Astrocyte (in vitro differentiated cells and primary cell): ENCODE measurements around the gene RALB. TPM values are rescaled to one million over a fixed set of nuclear protein-coding genes. Genes with fewer than 3 reads are reported as not detected.

Source experiments
- DNase-seq: peaks from one replicate; pipeline ENCODE4 v3.0.0-alpha.2; 2010; ENCODE audit warnings: low read depth
- FAIRE-seq: peaks from 2 replicates; lab custom pipeline; 2011; peaks lifted over from hg19 to GRCh38; lab: Jason Lieb, UNC
- H2AFZ ChIP-seq: 2 replicates; pipeline ENCODE4 v1.6.0; 2012; ENCODE audit warnings: low read depth, low read length, inconsistent platforms
- H3K27ac ChIP-seq: 2 replicates; pipeline ENCODE4 v1.5.1; 2011; ENCODE audit warnings: low read depth, low read length, inconsistent platforms
- H3K27me3 ChIP-seq: 2 replicates; pipeline ENCODE4 v1.6.0; 2011; ENCODE audit warnings: low read length, inconsistent platforms; ENCODE audit not compliant: insufficient read depth
- H3K36me3 ChIP-seq: 2 replicates; pipeline ENCODE4 v1.5.1; 2011; ENCODE audit warnings: low read length, inconsistent platforms; ENCODE audit not compliant: insufficient read depth
- H3K4me1 ChIP-seq: 2 replicates; pipeline ENCODE4 v1.5.1; 2011; ENCODE audit warnings: low read length, inconsistent platforms; ENCODE audit not compliant: insufficient read depth
- H3K4me2 ChIP-seq: 2 replicates; pipeline ENCODE4 v1.6.0; 2012; ENCODE audit warnings: low read length, inconsistent platforms
- H3K4me3 ChIP-seq: 2 replicates; pipeline ENCODE4 v1.5.1; 2011; ENCODE audit warnings: low read depth, mild to moderate bottlenecking, low read length, inconsistent platforms; ENCODE audit not compliant: insufficient read depth
- H3K79me2 ChIP-seq: 2 replicates; pipeline ENCODE4 v1.6.0; 2012; ENCODE audit warnings: mild to moderate bottlenecking, low read length, inconsistent platforms; ENCODE audit not compliant: insufficient read depth
- H3K9ac ChIP-seq: 2 replicates; pipeline ENCODE4 v1.6.0; 2012; ENCODE audit warnings: mild to moderate bottlenecking, low read length, inconsistent platforms
- H3K9me3 ChIP-seq: 2 replicates; pipeline ENCODE4 v1.5.1; 2012; ENCODE audit warnings: low read depth, mild to moderate bottlenecking, low read length, inconsistent platforms; ENCODE audit not compliant: insufficient read depth
- H4K20me1 ChIP-seq: 2 replicates; pipeline ENCODE4 v1.6.0; 2012; ENCODE audit warnings: low read length, inconsistent platforms; ENCODE audit not compliant: insufficient read depth
- H3K27ac Mint-ChIP-seq: one replicate; pipeline ENCODE4 v1.8.0; 2021; ENCODE audit warnings: mild to moderate bottlenecking, mixed read lengths; ENCODE audit not compliant: unreplicated experiment
- H3K27me3 Mint-ChIP-seq: one replicate; pipeline ENCODE4 v1.8.0; 2021; ENCODE audit warnings: low read depth, mixed read lengths; ENCODE audit not compliant: unreplicated experiment
- H3K36me3 Mint-ChIP-seq: one replicate; pipeline ENCODE4 v1.8.0; 2021; ENCODE audit warnings: low read depth, mixed read lengths; ENCODE audit not compliant: unreplicated experiment
- H3K4me1 Mint-ChIP-seq: one replicate; pipeline ENCODE4 v1.8.0; 2021; ENCODE audit warnings: low read depth, mixed read lengths; ENCODE audit not compliant: unreplicated experiment
- H3K4me3 Mint-ChIP-seq: one replicate; pipeline ENCODE4 v1.8.0; 2021; ENCODE audit warnings: mild to moderate bottlenecking, moderate library complexity, mixed read lengths; ENCODE audit not compliant: unreplicated experiment
- H3K9me3 Mint-ChIP-seq: one replicate; pipeline ENCODE4 v1.8.0; 2021; ENCODE audit warnings: mild to moderate bottlenecking, mixed read lengths; ENCODE audit not compliant: unreplicated experiment
- EZH2 ChIP-seq: IDR thresholded peaks from 2 replicates; pipeline ENCODE4 v1.6.1; 2012; ENCODE audit warnings: mild to moderate bottlenecking, low read length, inconsistent platforms; ENCODE audit not compliant: insufficient read depth
- total RNA-seq: library from RNA; stranded (reverse); gene quantifications from 2 replicates; pipeline ENCODE4 v1.2.1, GENCODE V29; 2021
- TF ChIP-seq, protein P1 (sequence below): IDR thresholded peaks from 2 replicates; pipeline ENCODE4 v1.5.1; 2011; ENCODE audit warnings: low read depth, mild to moderate bottlenecking, inconsistent platforms, low read length, moderate library complexity; ENCODE audit not compliant: insufficient read depth

RALB gene
- total RNA-seq, 1 donor from 2014 or later = 44.5 TPM

DNA sequence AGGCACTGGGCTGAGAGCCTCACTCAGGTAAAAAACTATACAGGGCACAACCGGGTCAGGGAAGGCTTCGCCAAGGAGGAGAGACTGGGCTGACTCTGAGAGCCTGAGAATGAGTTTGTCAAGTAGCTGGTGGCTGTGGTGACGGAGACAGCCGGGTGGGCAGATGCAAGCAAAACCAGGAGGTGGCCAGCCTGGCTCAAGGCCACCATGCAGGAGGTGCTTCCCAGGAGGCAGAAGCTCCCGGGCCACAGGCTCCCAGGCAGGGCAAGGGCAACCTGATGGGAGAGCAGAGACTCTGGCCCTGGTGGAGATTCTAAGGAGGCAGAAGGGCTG is 90.4 kb downstream of the RALB start:
- Histone ChIP-seq H3K4me1 (peaks cover 7% of the 10 kb centered on the region), H3K4me2 (peak overlapping the region; percentile 65), H3K4me3 (no peak overlapping the region), H3K27me3 (peaks cover 50% of the 10 kb centered on the region), H3K27ac (no peak overlapping the region), H3K9me3 (no peaks in the 10 kb centered on the region), H3K36me3 (no peaks in the 10 kb centered on the region), H4K20me1 (peaks cover 12% of the 10 kb centered on the region), H3K9ac (no peak overlapping the region), H2AFZ (no peak overlapping the region), H3K79me2 (no peaks in the 10 kb centered on the region)
- peaks cover 57% of the 10 kb centered on the region for H3K27me3 Mint-ChIP-seq
- no peaks in the 10 kb centered on the region for H3K9me3 Mint-ChIP-seq
- no peak for TF ChIP-seq EZH2
- TF ChIP-seq, protein P1, sequence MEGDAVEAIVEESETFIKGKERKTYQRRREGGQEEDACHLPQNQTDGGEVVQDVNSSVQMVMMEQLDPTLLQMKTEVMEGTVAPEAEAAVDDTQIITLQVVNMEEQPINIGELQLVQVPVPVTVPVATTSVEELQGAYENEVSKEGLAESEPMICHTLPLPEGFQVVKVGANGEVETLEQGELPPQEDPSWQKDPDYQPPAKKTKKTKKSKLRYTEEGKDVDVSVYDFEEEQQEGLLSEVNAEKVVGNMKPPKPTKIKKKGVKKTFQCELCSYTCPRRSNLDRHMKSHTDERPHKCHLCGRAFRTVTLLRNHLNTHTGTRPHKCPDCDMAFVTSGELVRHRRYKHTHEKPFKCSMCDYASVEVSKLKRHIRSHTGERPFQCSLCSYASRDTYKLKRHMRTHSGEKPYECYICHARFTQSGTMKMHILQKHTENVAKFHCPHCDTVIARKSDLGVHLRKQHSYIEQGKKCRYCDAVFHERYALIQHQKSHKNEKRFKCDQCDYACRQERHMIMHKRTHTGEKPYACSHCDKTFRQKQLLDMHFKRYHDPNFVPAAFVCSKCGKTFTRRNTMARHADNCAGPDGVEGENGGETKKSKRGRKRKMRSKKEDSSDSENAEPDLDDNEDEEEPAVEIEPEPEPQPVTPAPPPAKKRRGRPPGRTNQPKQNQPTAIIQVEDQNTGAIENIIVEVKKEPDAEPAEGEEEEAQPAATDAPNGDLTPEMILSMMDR = no peak
- no peaks in the 10 kb centered on the region for H3K36me3 Mint-ChIP-seq
- no peak for FAIRE-seq
- no peak overlapping the region for H3K4me3 Mint-ChIP-seq
- peak overlapping the region; percentile 58 for H3K27ac Mint-ChIP-seq
- no peak for DNase-seq
- peaks cover 3% of the 10 kb centered on the region for H3K4me1 Mint-ChIP-seq

DNA sequence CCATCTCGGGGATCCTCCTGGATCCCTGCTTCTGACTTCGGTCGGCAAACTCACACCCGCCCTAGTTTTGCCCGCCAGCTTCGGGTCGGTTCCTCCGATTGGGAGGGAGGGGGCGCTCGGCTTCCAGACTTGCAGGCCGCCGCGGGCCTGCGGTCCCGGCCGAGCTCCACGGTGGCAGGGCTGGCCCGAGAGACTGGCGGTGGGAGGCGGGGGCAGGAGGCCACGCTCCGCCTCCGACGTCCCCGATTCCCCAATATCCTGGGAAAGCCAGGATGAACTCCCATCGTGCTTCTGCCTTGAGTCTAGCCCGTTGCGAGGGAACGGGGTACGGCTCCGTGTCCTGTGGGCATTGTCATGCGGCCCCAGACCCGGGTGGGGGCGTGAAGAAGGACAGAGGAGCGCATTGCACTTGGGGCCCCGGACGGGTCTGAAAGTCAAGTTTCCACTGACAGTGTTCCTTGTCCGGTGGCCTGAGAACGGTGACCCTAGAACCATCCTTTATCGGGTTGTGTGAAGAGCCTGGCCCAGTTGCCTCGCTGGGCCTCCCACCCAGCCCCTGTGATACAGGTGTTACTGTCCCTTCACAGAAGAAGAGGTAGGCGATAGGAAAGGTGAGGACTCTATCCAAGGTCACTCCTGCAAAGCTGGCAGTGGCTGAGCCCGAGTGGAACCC is 90.9 kb downstream of the RALB start:
- H3K27me3 Mint-ChIP-seq = peaks cover 56% of the 10 kb centered on the region
- peaks cover 3% of the 10 kb centered on the region for H3K4me1 Mint-ChIP-seq
- DNase-seq (peak; percentile 35), FAIRE-seq (no peak)
- Histone ChIP-seq H3K36me3 (no peaks in the 10 kb centered on the region), H3K4me1 (peaks cover 7% of the 10 kb centered on the region), H3K27me3 (peaks cover 54% of the 10 kb centered on the region), H3K27ac (no peak overlapping the region), H3K9me3 (no peaks in the 10 kb centered on the region), H3K9ac (no peak overlapping the region), H3K4me2 (peak overlapping the region; percentile 65), H3K4me3 (no peak overlapping the region), H2AFZ (peak overlapping the region; percentile 53), H3K79me2 (no peaks in the 10 kb centered on the region), H4K20me1 (peaks cover 12% of the 10 kb centered on the region)
- no peaks in the 10 kb centered on the region for H3K36me3 Mint-ChIP-seq
- H3K27ac Mint-ChIP-seq = no peak overlapping the region
- H3K4me3 Mint-ChIP-seq = peak overlapping the region; percentile 54
- TF ChIP-seq EZH2 = peak; percentile 85
- TF ChIP-seq, protein P1 = peak; percentile 35
- H3K9me3 Mint-ChIP-seq = no peaks in the 10 kb centered on the region

Other genes with a start within 250 kb of the RALB start
- 13.5 and 16.2 TPM in 2 replicates for gene EPB41L5, start 239.8 kb upstream of the RALB start, total RNA-seq
- gene TMEM185B, start 29.5 kb upstream of the RALB start, total RNA-seq = 27.9 and 30.8 TPM in 2 replicates
- 7.1 and 19.8 TPM in 2 replicates for gene INHBB, start 93.3 kb downstream of the RALB start, total RNA-seq